GM12873 (cell line): Measurements from ENCODE around the gene PGF.

Experiments used
- CTCF ChIP-seq: IDR thresholded peaks from 2 replicates; pipeline ENCODE4 v1.5.1; 2012; ENCODE audit warnings: low read depth, mild to moderate bottlenecking, moderate library complexity, low read length, control low read depth; ENCODE audit not compliant: insufficient read depth; ENCODE audit errors: missing control alignments

PGF gene

GRCh38 chr14:74948228-74949175, 6.9 kb downstream of the PGF start:
- no peak for TF ChIP-seq CTCF

GRCh38 chr14:74947353-74948227, 7.8 kb downstream of the PGF start:
- TF ChIP-seq CTCF = no peak

GRCh38 chr14:74946659-74947281, 8.6 kb downstream of the PGF start:
- no peak for TF ChIP-seq CTCF

GRCh38 chr14:74945852-74946658, 9.3 kb downstream of the PGF start:
- peak; percentile 97 for TF ChIP-seq CTCF

GRCh38 chr14:74945261-74945851, 10.0 kb downstream of the PGF start:
- TF ChIP-seq CTCF = peak; percentile 67

- TF ChIP-seq CTCF = peak; percentile 21
Observed at GRCh38 chr14:74942608-74943007, 12.8 kb downstream of the PGF start.
